ENCODE measurements around the gene ANO1.

The ANO1 gene

GRCh38 chr11:70225681-70226177 is 147.6 kb downstream of the ANO1 start:
- in situ Hi-C loops (cut with HindIII; ENCODE audit: low sequenced_read_pairs): no loop called here
- TF ChIP-seq, protein P1, sequence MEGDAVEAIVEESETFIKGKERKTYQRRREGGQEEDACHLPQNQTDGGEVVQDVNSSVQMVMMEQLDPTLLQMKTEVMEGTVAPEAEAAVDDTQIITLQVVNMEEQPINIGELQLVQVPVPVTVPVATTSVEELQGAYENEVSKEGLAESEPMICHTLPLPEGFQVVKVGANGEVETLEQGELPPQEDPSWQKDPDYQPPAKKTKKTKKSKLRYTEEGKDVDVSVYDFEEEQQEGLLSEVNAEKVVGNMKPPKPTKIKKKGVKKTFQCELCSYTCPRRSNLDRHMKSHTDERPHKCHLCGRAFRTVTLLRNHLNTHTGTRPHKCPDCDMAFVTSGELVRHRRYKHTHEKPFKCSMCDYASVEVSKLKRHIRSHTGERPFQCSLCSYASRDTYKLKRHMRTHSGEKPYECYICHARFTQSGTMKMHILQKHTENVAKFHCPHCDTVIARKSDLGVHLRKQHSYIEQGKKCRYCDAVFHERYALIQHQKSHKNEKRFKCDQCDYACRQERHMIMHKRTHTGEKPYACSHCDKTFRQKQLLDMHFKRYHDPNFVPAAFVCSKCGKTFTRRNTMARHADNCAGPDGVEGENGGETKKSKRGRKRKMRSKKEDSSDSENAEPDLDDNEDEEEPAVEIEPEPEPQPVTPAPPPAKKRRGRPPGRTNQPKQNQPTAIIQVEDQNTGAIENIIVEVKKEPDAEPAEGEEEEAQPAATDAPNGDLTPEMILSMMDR (IDR thresholded peaks at IDR 0.05; ENCODE audit: low read depth, low read length, missing control alignments): no peak
- no peak for DNase-seq (ENCODE audit: low read depth)
- H3K4me3 ChIP-seq (ENCODE audit: low read depth, low read length): no peak overlapping the region

DNA sequence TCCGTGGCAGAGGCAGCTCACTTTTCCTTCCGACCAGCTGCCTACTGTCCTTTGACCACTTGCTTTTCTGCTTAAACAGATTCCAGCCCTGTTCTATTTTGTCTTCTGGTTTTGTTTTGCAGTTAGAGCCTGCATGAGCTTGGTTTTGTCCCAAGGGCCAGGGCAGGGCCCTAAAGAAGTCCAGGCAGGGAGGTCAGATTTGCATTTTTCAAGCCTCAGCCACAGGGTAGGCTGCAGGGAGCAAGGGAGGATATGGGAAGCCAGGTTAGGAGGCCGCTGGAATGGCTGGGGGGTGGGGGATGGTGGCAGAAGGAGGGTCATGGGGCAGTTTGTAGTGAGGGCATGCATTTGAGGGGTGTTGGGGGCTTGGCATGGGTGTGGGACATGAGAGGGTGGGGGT is 148.1 kb downstream of the ANO1 start:
- DNase-seq (ENCODE audit: low read depth): no peak
- TF ChIP-seq, protein P1 (IDR thresholded peaks at IDR 0.05; ENCODE audit: low read depth, low read length, missing control alignments): no peak
- no peak overlapping the region for H3K4me3 ChIP-seq (ENCODE audit: low read depth, low read length)
- in situ Hi-C loops (cut with HindIII; ENCODE audit: low sequenced_read_pairs): no loop called here

DNA sequence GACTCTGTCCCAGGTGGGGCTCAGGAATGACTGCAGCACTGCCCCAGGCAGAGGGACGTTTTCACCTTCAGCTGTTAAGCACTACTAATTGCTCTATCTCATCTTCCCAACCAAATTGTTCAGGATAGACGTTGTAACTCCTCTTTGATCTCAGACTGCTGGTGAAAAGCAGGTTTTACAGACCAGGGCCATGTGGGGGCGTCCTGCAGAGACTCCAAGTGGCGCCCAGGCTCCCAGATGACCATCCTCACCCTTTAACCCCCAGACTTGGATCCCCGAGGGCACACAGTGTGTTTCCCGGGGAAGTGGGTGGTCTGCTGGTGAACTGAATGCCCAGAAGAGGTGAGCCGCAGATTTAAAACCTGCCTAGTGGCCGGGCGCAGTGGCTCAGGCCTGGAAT is 148.8 kb downstream of the ANO1 start:
- TF ChIP-seq, protein P1 (IDR thresholded peaks at IDR 0.05; ENCODE audit: low read depth, low read length, missing control alignments): no peak
- in situ Hi-C loops (cut with HindIII; ENCODE audit: low sequenced_read_pairs): no loop called here
- no peak overlapping the region for H3K4me3 ChIP-seq (ENCODE audit: low read depth, low read length)
- no peak for DNase-seq (ENCODE audit: low read depth)

DNA sequence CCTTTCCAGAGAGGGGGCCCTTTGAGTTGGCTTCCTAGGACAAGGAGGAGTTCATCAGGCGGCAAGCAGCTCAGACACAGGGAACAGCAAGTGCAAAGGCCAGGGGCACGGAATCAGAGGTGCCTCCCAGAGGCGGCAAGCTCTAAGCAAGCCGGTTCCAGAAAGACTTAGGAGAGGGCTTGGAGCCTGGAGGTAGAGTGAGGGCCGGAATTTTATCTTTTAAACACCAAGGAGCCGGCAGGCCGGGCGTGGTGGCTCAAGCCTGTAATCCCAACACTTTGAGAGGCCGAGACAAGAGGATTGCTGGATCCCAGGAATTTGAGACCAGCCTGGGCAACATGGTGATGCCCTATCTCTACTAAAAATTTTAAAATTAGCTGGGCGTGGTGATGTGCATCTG is 151.6 kb downstream of the ANO1 start:
- no peak overlapping the region for H3K4me3 ChIP-seq (ENCODE audit: low read depth, low read length)
- TF ChIP-seq, protein P1 (IDR thresholded peaks at IDR 0.05; ENCODE audit: low read depth, low read length, missing control alignments): no peak
- in situ Hi-C loops (cut with HindIII; ENCODE audit: low sequenced_read_pairs): no loop called here
- DNase-seq (ENCODE audit: low read depth): no peak

GRCh38 chr11:70230151-70230839 is 152.2 kb downstream of the ANO1 start:
- TF ChIP-seq, protein P1 (IDR thresholded peaks at IDR 0.05; ENCODE audit: low read depth, low read length, missing control alignments): no peak
- no peak overlapping the region for H3K4me3 ChIP-seq (ENCODE audit: low read depth, low read length)
- in situ Hi-C loops (cut with HindIII; ENCODE audit: low sequenced_read_pairs): no loop called here
- DNase-seq (ENCODE audit: low read depth): no peak

DNA sequence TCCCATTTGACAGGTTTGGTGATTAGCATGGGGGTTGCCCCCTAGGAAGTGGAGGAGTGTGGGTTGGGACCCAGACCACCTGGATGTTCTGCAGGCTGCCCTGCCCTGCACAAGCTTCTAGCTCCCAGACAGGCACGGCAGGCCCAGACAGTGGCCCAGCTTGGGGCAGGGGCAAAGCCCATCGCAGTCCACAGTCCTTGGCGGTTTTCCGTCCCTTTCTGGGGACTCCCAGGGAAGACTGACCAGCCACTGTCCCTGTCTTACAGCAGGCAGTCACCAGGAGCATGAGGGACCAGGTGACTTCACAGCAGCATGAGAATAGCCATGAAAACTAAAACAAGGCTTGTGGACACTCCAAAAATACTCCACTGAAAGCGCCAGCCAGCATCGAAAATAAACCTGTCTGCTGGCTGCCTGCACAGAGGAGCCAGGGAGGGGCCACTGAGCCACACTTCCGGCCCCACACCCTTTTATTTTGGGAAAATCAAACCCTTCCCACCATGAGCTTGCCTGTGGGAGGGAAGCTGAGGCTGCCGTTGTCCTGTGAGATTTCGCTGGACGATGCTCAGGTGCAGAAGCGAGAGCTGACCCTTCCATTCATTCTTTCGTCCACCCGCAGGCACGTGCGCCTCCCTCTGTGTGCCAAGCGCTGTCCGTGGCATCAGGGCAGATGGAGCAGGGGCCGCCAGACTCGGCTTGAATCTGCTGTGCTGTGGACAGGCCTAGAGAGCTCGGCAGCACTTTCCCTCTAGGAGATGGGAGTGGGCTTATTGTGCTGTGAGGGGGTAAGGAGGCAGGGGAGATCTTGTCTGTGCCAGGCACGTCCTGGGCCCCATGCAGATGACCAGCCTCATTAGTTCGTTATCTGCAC is 153.0 kb downstream of the ANO1 start:
- no peak for DNase-seq (ENCODE audit: low read depth)
- in situ Hi-C loops (cut with HindIII; ENCODE audit: low sequenced_read_pairs): no loop called here
- H3K4me3 ChIP-seq (ENCODE audit: low read depth, low read length): no peak overlapping the region
- TF ChIP-seq, protein P1 (IDR thresholded peaks at IDR 0.05; ENCODE audit: low read depth, low read length, missing control alignments): no peak

Data from astrocyte of the cerebellum (primary cell).